Cerebellar cortex (tissue), 1 donor: ENCODE data around the gene MRPL12.

Experiments
- DNase-seq: peaks from one replicate; pipeline ENCODE4 v3.0.0-alpha.2; 2015; ENCODE audit warnings: low spot score

Gene MRPL12

DNA sequence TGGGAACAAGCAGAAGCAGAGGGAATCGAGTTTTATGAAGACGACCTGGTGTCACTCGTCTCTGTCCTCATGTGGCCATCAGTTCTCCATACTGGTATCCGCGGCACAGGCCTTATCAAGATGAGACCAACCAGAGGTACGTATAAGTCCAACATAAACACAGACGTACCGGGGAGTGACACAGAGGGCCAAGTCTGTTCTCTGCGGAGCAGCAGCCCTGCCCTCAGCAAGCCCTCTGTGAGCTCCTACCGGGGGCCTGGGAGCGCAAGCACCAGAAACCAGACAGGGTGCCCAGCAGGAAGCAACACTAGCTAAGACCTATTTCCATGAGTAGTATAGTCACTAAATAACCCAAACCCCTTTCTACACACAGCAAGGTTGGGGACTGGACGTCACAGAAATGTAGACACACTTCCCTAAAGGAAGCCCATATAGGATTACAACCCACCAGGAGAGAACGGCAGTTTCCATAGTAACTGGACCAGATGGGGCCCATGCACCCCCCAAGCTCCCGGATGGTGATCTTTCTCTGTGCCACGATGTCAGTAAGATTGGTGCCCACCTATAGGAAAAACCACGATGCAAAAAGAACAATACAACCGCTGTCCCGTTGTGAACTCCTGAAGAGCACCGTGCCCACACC lies 20.5 kb upstream of the MRPL12 start:
- no peak for DNase-seq

DNA sequence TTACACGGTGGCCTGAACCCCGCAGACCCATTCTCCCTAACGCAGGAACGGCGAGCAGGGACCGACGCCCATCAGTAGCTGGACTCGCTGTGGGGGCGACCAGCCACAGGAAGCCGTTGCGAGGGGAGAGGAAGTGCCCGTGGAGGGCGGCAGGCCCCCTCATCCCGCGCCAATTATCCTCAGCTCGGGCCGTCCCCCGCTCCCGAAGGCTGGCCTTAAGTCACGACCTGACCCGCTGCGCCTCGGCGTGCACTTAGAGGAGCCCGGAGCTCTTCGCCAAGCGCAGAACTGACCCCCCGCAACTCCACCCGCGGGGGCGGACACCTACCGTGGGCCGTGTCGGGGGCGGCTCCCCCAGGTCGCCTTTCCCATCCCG lies 20.0 kb upstream of the MRPL12 start:
- no peak for DNase-seq

DNA sequence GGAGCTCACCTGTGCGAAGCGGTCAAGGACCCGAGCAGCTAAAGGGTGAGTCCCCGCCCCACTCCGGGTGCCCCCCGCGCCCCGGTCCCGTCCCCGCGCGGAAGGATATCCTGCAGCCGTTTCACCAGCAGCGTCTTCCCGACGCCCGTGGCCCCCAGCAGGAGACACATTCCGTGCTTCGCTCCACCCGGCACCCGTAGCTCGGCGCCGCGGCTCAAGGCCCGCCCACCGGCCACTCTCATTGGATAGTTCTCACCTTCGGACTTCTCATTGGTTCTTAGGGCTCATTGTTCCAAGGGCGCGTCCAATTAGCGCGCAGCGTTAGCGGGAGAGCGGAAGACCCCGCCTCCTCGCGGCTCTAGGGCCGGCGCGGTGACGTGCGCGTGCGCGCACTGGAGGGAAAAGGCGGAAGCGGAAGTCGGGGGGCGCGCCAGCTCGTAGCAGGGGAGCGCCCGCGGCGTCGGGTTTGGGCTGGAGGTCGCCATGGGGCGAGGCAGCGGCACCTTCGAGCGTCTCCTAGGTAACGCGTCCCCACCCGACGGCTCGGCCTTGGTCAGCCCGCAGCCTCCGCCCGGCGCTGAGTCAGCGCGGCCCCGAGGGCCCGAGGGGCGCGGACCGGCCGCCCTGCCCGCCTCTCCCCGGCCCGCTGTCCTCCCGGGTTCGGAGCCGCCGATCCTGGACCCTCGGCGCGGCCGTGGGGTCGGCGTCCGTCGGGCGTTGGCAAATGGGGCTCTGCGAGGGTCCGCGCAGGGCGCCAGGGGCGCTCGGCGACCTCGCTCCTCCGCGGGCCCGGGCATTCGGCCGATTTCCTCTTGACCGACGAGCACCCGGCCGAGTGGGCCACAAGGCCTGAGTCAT lies 19.4 kb upstream of the MRPL12 start, which contains the start of the genes ARL16 and HGS:
TSS of gene ARL16 (minus strand) at position 214 of the 858 bp plus-strand sequence. CDS start at position 170, 44 bp downstream.
TSS of gene HGS (plus strand) at position 428 of the 858 bp plus-strand sequence. CDS start at position 484, 56 bp downstream.
- peak; percentile 99 for DNase-seq

DNA sequence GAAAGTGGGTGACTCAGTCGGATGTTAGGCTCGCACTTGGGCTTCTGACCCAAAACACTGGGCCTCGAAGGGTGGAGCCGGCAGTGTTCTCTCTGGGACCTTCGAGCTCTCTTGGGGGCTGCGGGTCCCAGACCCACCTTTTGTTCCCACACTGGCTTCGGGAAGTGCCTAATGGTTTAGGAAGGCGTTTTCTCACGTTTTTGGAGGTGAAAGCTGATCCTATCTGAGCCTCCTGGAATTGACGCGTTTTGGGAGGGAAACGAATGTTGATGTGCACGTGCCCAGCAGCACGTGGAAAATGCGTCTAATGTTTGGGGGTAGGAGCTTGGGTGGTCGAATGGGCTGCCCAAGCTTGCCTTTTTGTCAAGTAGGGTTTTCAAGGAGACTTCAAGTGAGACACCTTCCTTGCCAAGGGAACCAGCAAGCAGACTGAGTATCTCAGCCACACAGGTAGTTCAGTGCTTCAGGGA lies 18.7 kb upstream of the MRPL12 start:
- DNase-seq, result no peak

DNA sequence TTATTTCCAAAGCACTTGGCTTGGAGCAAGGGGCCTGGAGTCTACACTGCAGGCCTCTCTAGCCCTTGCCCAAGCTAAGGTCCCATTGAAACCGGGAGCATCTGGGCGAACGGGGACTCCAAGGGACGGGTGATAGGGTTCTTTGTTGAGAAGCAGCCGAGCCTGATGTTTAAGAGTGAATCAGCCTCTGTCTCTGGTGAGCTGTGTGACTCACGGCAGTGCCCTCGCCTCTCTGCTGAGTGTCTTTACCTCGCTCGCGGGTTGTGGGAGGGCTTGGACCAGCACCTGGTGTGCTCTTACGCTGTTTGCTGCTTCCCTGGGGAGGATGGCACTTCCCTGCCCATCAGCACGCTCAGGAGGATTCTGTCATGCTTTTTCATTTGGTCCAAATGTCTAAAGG lies 18.1 kb upstream of the MRPL12 start:
- DNase-seq, result no peak

DNA sequence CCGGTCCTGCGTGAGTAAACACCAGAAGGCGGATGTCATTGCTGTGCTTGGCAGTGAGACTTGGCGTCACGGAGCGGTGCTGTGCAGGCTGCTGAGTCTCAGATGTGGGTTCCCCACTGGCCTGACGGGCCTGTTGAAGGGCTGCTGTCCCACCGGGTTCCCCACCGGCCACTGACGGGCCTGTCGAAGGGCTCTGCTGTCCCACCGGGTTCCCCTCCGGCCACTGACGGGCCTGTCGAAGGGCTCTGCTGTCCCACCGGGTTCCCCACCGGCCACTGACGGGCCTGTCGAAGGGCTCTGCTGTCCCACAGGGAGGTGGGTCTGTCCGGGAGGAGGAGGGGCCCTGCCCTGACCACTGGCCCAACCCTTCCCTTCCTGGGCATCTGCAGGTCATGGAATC lies 16.6 kb upstream of the MRPL12 start:
- DNase-seq, result no peak

DNA sequence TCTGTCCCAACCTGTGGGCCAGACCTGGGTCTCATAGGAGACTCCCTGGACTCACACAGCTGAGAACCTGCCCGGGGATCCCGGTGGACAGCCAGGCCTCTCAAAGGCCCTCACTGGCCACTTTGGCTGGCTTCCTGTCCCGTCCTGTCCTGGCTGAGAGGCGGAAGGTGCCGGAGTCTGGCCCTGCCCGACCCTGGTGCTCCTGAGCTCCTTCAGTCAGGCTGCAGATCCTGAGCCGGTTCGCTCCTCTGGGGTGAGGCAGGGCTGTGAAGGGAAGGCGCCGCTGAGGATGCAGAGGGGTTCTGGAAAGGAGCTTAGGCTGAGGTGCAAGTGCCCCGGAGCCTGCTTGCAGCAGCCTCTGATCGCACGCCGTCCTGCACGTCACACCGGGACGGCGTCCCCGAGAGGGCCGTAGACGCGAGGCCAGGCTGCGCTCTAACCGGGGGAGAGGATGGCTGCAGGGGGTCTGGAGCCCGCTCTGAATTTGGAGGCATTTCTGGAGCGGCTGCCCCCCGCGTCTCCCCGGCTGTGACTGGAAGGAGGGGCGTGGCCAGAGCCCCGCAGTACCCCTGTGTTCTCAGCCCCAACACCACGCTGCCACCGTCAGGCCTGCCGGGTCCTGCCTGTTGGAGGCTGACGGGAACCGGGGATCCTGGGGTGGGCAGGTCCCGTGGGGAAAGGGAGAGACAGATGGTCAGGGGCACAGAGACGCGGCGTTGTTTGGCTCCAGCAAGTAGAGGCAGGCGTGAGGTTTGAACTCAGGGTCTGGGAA lies 15.2 kb upstream of the MRPL12 start:
- DNase-seq, result no peak

DNA sequence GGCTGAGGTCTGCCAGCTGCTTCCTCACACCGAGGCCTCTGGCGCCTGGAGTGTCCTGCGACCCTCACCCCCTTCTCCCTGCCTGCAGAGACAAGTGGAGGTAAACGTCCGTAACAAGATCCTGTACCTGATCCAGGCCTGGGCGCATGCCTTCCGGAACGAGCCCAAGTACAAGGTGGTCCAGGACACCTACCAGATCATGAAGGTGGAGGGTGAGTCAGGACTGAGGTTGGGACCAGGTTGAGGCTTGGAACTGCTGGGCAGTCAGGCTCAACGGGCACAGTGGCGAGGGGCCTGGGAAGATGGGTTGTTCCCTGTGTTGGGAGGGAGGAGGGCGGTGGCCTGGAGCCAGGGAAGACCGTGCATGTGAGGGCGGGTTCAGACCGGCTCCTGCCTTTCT lies 14.6 kb upstream of the MRPL12 start:
- DNase-seq, result no peak

DNA sequence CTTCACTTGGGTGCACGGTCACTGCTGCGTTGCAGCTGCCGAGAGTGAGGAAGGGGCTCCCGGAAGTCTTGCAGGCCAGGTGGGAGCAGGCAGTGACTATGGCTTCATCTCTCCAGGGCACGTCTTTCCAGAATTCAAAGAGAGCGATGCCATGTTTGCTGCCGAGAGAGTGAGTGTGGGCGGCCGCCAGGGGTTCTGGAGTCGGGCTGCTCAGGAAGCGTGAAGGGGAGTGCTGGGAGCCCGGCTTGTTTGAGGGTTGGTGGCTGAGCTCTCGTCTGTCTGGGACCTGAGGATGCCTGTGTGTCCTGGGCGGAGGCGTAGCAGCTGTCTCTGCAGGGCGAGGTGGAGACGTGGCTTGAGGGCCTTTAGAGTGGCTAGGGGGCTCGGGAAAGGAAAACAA lies 13.1 kb upstream of the MRPL12 start:
- DNase-seq, result no peak

DNA sequence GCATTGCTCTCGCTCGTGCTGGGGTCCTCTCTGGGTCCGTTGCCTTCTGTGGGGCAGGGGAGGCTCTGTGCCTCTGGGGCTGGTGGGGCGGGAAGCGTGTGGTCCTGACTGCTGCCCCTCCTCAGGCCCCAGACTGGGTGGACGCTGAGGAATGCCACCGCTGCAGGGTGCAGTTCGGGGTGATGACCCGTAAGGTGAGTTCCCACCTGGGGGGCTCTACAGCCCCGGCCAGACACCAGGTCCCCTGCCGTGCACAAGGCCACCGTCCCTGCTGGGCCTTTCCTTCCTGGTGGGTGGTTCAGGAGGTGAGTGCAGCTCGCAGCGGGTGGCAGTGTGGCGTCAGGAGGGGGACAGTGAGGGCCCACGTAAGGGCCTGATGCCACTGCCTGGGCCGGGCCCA lies 12.6 kb upstream of the MRPL12 start:
- no peak for DNase-seq

DNA sequence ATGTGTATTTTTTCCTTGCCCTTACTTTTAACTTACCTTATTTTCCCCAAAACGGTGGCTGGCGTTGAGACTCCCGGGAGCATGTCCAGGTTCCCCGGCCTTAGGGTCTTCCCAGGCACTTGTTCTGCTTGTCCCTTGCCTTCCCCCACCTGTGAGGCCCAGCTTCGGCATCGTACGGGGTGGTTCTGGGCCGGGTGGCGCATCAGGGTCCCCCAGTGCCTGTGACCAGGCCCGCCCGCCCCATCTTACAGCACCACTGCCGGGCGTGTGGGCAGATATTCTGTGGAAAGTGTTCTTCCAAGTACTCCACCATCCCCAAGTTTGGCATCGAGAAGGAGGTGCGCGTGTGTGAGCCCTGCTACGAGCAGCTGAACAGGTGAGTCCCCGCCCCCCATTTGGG lies 12.0 kb upstream of the MRPL12 start:
- DNase-seq, result no peak

DNA sequence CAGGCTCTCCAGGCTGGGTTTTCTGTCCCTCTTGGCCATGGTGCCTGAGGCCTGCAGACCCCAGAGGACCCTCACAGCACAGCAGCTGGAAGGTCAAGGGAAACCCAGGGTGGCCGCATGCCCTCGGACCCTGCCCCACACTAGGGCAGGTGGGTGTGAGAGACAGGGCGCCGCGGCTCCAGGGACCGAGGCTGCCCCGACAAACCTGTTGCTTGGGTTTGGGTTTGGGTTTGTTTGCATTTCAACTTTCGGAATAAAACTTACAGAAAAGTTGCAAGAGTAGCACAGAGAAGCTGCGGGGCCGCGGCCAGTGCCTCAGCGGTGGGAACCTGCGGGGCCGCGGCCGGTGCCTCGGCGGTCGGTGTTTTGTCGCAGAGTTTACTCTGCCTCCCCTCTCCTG lies 11.6 kb upstream of the MRPL12 start:
- no peak for DNase-seq

DNA sequence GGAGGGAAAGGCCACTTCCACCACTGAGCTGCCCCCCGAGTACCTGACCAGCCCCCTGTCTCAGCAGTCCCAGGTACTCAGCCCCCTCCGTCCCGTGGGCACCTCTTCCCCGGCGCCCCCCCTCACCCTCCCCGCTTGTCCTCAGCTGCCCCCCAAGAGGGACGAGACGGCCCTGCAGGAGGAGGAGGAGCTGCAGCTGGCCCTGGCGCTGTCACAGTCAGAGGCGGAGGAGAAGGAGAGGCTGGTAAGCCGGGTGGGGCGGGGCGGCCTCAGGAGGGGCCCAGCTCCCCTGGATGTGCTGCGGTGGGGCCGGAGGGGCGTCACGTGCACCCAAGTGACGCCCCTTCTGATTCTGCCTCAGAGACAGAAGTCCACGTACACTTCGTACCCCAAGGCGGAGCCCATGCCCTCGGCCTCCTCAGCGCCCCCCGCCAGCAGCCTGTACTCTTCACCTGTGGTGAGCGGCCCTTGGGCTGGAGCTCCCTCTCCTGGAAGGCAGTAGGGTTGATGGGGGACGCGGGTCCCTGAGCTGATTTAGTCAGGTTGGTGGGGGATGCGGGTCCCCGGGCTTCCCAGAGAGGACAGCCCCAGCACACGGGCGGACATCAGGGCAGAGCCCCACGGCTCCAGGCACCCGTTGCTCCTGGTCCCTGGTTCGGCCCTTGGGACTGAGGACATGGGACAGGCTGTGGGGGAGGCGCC lies 9.5 kb upstream of the MRPL12 start:
- DNase-seq, result no peak

DNA sequence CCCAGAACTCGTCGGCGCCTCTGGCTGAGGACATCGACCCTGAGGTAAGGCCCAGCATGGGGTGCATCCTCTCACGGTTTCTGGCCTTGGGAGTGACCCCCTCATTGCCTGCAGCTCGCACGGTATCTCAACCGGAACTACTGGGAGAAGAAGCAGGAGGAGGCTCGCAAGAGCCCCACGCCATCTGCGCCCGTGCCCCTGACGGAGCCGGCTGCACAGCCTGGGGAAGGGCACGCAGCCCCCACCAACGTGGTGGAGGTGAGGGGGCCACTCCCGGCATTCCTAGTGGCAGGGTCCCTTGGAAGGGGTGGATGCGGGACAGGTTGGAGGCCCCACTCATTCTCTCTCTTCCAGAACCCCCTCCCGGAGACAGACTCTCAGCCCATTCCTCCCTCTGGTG lies 8.4 kb upstream of the MRPL12 start:
- no peak for DNase-seq

DNA sequence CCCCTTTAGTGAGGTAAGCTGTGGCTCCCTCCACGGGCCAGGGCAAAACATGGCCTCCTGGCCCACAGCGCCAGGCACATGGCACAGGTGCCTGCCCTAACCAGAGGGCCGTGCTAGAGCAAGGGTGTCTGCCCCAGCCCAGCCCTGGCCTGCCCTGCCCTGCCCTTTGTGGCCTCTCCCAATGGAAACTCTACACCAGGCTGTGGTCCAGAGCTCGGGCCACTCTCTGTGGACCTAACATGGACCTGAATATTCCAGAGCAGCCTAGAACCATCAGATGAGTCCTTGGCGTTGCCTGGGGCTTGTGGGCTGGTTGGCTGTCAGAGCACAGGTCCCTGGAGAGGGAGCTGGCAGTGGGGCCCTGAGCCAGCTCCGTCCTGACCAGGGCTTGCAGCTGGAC lies 8.0 kb upstream of the MRPL12 start:
- DNase-seq, result no peak

DNA sequence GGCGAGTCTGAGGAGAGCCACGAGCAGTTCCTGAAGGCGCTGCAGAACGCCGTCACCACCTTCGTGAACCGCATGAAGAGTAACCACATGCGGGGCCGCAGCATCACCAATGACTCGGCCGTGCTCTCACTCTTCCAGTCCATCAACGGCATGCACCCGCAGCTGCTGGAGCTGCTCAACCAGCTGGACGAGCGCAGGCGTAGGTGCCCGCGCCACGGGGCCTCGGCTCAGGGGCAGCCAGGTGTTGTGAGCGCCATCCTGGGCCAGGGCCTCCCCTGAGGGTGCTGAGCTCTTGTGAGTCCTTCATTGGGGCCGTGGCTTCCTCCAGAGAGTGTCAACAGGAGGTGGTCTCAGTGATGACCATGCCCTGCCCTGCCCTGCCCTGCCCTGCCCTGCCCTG lies 7.4 kb upstream of the MRPL12 start:
- no peak for DNase-seq

DNA sequence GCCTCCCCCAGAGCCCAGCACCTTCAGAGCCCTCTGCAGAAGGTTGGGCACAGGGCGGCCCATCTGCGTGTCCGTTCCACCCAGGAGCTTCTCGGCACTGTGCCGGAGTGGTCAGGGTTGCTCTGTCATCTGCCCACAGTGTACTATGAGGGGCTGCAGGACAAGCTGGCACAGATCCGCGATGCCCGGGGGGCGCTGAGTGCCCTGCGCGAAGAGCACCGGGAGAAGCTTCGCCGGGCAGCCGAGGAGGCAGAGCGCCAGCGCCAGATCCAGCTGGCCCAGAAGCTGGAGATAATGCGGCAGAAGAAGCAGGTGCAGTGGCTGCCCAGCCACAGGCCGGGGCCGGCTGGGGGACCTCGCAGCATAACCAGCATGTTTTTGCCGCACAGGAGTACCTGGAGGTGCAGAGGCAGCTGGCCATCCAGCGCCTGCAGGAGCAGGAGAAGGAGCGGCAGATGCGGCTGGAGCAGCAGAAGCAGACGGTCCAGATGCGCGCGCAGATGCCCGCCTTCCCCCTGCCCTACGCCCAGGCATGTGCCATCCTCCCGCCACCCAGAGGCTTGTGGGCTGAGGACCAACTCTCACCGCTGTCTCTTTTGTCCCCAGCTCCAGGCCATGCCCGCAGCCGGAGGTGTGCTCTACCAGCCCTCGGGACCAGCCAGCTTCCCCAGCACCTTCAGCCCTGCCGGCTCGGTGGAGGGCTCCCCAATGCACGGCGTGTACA lies 6.8 kb upstream of the MRPL12 start:
- no peak for DNase-seq

DNA sequence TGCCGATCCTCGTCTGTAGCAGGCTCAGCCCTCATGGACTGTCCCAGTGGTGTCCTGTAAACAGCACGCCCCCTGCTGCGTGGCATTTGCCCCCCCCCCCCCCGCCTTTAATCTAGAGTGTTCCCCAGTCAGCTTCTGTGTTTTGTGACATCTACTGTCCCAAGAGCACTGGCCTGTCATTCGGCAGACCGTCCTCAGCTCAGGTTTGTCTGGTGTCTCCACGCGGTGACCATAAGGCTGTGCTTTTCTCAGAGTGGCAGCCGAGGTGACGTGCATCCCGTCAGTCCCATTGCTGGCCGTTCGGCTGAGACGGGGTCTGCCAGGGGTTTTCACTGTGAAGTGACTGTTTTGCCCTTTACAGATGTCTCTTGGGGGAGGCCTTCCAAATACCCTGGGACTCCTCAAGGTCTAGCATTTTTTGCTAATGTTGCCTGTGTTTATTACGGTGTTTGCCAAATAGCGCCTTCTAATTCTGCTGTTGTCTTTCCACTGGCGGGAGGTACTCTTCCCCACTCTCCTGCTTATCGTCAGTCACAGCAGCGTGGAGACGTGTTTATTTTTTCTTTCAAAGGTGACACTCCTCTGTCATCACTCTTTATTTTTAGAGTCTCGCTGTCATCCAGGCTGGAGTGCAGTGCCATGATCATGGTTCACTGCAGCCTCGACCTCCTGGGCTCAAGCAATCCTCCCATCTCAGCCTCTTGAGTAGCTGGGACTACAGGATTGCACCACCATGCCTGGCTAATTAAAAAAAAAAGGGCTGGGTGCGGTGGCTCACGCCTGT lies 5.7 kb upstream of the MRPL12 start:
- DNase-seq, result no peak

DNA sequence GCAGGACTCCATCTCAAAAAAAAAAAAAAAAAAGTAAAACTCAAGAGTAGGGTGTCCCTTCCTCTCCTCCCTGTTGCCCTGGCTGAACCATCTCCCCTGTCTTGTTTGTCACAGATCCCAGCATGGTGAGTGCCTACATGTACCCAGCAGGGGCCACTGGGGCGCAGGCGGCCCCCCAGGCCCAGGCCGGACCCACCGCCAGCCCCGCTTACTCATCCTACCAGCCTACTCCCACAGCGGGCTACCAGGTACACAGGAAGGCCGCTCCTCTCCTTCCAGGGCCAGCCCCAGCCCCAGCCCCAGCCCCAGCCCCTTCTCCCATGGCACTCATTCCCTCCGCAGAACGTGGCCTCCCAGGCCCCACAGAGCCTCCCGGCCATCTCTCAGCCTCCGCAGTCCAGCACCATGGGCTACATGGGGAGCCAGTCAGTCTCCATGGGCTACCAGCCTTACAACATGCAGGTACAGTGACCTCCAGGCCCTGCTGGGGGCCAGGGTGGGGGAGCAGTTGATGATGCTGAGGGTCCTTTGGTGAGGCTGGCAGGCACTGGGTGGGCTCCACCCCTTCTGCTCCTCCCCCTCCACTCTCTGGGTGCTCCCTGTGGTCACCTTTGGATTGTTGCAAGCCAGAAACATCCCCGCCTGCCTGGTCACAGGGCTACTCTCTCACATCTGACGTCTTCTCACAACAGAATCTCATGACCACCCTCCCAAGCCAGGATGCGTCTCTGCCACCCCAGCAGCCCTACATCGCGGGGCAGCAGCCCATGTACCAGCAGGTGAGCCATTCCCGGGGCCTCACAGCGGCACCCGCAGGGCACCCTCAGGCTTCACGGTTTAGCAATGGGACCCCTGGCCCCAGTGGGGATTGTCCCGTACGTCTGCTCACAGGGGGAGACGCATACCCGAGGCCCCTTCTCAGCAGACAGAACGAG lies 2.5 kb upstream of the MRPL12 start:
- DNase-seq, result no peak
